ENCODE data around the gene NTSR1. TPM values are rescaled to one million over a fixed set of nuclear protein-coding genes. Genes with fewer than 3 reads are reported as not detected.

The NTSR1 gene
- 1.4 and 1.7 TPM in 2 replicates for total RNA-seq (2014; rRNA removed; shearing (Covaris generic))
- polyA plus RNA-seq (2016; fragmentation: Nextera tagmentation; extraction: Ambion mirVana) = 0.15 and 0.52 TPM in 2 replicates
- long read RNA-seq = 0 reads

GRCh38 chr20:62708591-62709536 lies at the start of gene NTSR1:
Gene NTSR1 (plus strand): TSS chr20:62708836. CDS start chr20:62709208, 372 bp downstream.
- TF ChIP-seq CTCF (conservative IDR thresholded peaks at IDR 0.05; ENCODE audit: low read depth in 2 of 2) (peak in 1 of 2 experiments; percentile 39; a peak in 2 of 4 replicates), EZH2 (IDR thresholded peaks at IDR 0.05; ENCODE audit: low read depth, unreplicated experiment) (peak; percentile 55), ZNF331 (CRISPR knock-in tag; IDR thresholded peaks at IDR 0.05; ENCODE audit: low read depth) (no peak)
- H3K9me3 Mint-ChIP-seq = no peaks in the 10 kb centered on the region
- H3K4me1 Mint-ChIP-seq = peaks cover 5% of the 10 kb centered on the region; the same call in 2 of the 3 replicates
- H3K27me3 Mint-ChIP-seq (ENCODE audit: insufficient read depth, low read depth, poor library complexity) = peaks cover 32% of the 10 kb centered on the region
- H3K27ac Mint-ChIP-seq = no peak within 1 kb of the TSS
- Histone ChIP-seq H3K27ac (ENCODE audit: low read depth) (no peak within 1 kb of the TSS), H3K79me2 (replicated peaks; ENCODE audit: insufficient read depth) (no peaks in the 10 kb centered on the region), H3K9me2 (ENCODE audit: insufficient read depth) (no peaks in the 10 kb centered on the region), H2AFZ (peak within 1 kb of the TSS; percentile 85), H3K27me3 (ENCODE audit: insufficient read depth) (peaks cover 30% of the 10 kb centered on the region), H3K4me2 (peak within 1 kb of the TSS; percentile 82), H3K4me3 (peak within 1 kb of the TSS; percentile 62), H3F3A (replicated peaks; ENCODE audit: low read depth) (no peaks in the 10 kb centered on the region), H4K20me1 (replicated peaks; ENCODE audit: insufficient read depth) (no peaks in the 10 kb centered on the region), H3K36me3 (ENCODE audit: insufficient read depth) (no peaks in the 10 kb centered on the region), H3K4me1 (ENCODE audit: insufficient read depth) (peaks cover 3% of the 10 kb centered on the region; the same call in 1 of the 2 replicates)
- peak within 1 kb of the TSS; percentile 71 for H3K4me3 Mint-ChIP-seq
- DNase-seq (ENCODE audit: low spot score) (peak; percentile 73), ATAC-seq (peak; percentile 53)
- H3K36me3 Mint-ChIP-seq (ENCODE audit: low read depth) = no peaks in the 10 kb centered on the region; the same call in 2 of the 3 replicates

- DNase-seq (ENCODE audit: low spot score) (no peak), ATAC-seq (no peak)
- no peaks in the 10 kb centered on the region for H3K27me3 ChIP-seq (ENCODE audit: insufficient read depth)
- Mint-ChIP-seq H3K36me3 (ENCODE audit: low read depth) (no peaks in the 10 kb centered on the region; the same call in 2 of the 3 replicates), H3K9me3 (no peaks in the 10 kb centered on the region), H3K27ac (no peak overlapping the region), H3K4me1 (peaks cover 7% of the 10 kb centered on the region), H3K4me3 (no peak overlapping the region), H3K27me3 (ENCODE audit: insufficient read depth, low read depth, poor library complexity) (peaks cover 1% of the 10 kb centered on the region)
- no peak overlapping the region for H3K27ac ChIP-seq (ENCODE audit: low read depth)
- no peak overlapping the region for H3K4me2 ChIP-seq
- H4K20me1 ChIP-seq (replicated peaks; ENCODE audit: insufficient read depth) = no peaks in the 10 kb centered on the region; the same call in 1 of the 2 replicates
- no peaks in the 10 kb centered on the region for H3K9me2 ChIP-seq (ENCODE audit: insufficient read depth)
- no peaks in the 10 kb centered on the region; the same call in 1 of the 2 replicates for H3K36me3 ChIP-seq (ENCODE audit: insufficient read depth)
- H2AFZ ChIP-seq = no peak overlapping the region
- no peak overlapping the region for H3K4me3 ChIP-seq
- no peaks in the 10 kb centered on the region for H3K4me1 ChIP-seq (ENCODE audit: insufficient read depth)
- H3K79me2 ChIP-seq (replicated peaks; ENCODE audit: insufficient read depth) = 0 out of 2 replicates have a peak, but pooled peaks cover 6% of the 10 kb centered on the region
- no peaks in the 10 kb centered on the region for H3F3A ChIP-seq (replicated peaks; ENCODE audit: low read depth)
- no peak for TF ChIP-seq POLR2AphosphoS5 (IDR thresholded peaks at IDR 0.05; ENCODE audit: low read depth)
- TF ChIP-seq CREB1 (CRISPR knock-in tag; IDR thresholded peaks at IDR 0.05; ENCODE audit: low read depth) = no peak
- TF ChIP-seq ZNF462 (CRISPR knock-in tag; IDR thresholded peaks at IDR 0.05) = no peak
- no peak for TF ChIP-seq EZH2phosphoT487 (IDR thresholded peaks at IDR 0.05; ENCODE audit: unreplicated experiment)
- no peak for TF ChIP-seq ZNF114 (CRISPR knock-in tag; IDR thresholded peaks at IDR 0.05)
- no peak for TF ChIP-seq ETS1 (IDR thresholded peaks at IDR 0.05)
These were observed 49.0 kb upstream of the NTSR1 start for GRCh38 chr20:62659488-62660239.

Measured in GM23338 (cell line).